Testis (tissue), 2 donors: ENCODE results near the gene SLX4IP.

Experiments
- CTCF ChIP-seq, 3 experiments: fragments of 450-650 bp in 2 of 3; fragments of 200-600 bp in 1 of 3; sonication (generic) in 1 of 3; IDR thresholded peaks; one replicate each; pipeline ENCODE4 v1.5.1; 2016 to 2019; ENCODE audit warnings: antibody characterized with exemption in 3 of 3, mild to moderate bottlenecking in 2 of 3, moderate library complexity in 1 of 3
- POLR2A ChIP-seq: fragments of 450-650 bp; IDR thresholded peaks from one replicate; pipeline ENCODE4 v1.6.1; 2017; ENCODE audit warnings: antibody characterized with exemption, mild to moderate bottlenecking, moderate library complexity

DNA sequence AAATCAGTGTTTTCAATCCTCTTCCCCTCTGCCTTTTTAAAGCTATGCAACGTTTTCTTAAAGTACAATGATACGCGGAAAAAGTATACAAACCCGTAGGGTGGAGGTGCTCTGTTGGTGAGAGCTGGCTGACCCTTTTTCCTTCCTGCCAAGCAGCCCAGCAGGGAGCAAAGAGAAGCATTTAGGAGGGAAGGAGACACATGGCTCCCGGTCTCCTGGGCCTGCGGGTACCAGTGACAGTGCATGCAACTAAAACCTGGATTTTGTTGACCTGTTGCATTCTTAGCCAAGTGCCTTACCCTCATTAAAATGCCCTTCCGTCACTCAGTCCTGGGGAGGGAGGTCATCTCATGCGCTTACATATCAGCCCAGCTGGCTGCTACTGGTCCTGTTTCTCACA is 87.2 kb downstream of the SLX4IP start:
- no peak for TF ChIP-seq POLR2A
- TF ChIP-seq CTCF (IDR thresholded peaks at IDR 0.05) = no peak
